Heart right ventricle (tissue), 16 donors: Measurements from ENCODE around the gene SLC19A3. TPM values are rescaled to one million over a fixed set of nuclear protein-coding genes. Genes with fewer than 3 reads are reported as not detected.
"Not testable (repeated sequence)": the region's sequence is repeated elsewhere in the genome, so short reads cannot be mapped to it uniquely, and the experiment has no call there.

Experiments
- ATAC-seq, 8 donors: fragments of 200-7000 bp; cut with Tn5 transposase; one replicate each; pipeline ENCODE4 v1.9.1; 2020; ENCODE audit warnings: mild to moderate bottlenecking in 8 of 8, moderate library complexity in 8 of 8, moderate number of reproducible peaks in 1 of 8
- DNase-seq, 2 donors: peaks; one replicate each; pipeline ENCODE4 v3.0.0-alpha.2; 2020
- H3K27ac ChIP-seq, 10 donors: fragments of 200-600 bp; sonication (generic) in 2 of 10; one replicate each; pipeline versions ENCODE4 v1.5.0 to v1.8.0; 2020 to 2022; ENCODE audit warnings: mild to moderate bottlenecking in 3 of 10
- H3K27me3 ChIP-seq, 7 donors: fragments of 200-600 bp; one replicate each; pipeline ENCODE4 v1.8.0; 2021 to 2022; ENCODE audit warnings: mild to moderate bottlenecking in 2 of 7
- H3K36me3 ChIP-seq, 9 donors: fragments of 200-600 bp; sonication (generic) in 1 of 9; one replicate each; pipeline versions ENCODE4 v1.5.0 to v1.8.0; 2020 to 2022; ENCODE audit warnings: mild to moderate bottlenecking in 2 of 9
- H3K4me1 ChIP-seq, 9 donors: fragments of 200-600 bp; sonication (generic) in 1 of 9; one replicate each; pipeline versions ENCODE4 v1.5.0 to v1.8.0; 2020 to 2022; ENCODE audit warnings: mild to moderate bottlenecking in 4 of 9
- H3K4me3 ChIP-seq, 10 donors: fragments of 200-600 bp; sonication (generic) in 2 of 10; one replicate each; pipeline versions ENCODE4 v1.5.0 to v1.8.0; 2020 to 2022; ENCODE audit warnings: mild to moderate bottlenecking in 7 of 10, moderate library complexity in 2 of 10
- H3K9me3 ChIP-seq, 11 donors: fragments of 200-600 bp in 10 of 11; sonication (generic) in 2 of 11; one replicate each; pipeline versions ENCODE4 v1.5.0 to v1.8.0; 2013 to 2022; ENCODE audit warnings: mild to moderate bottlenecking in 2 of 11, control low read depth in 1 of 11, moderate library complexity in 1 of 11
- WGBS, 2 donors: extraction: QIAGEN DNeasy Blood & Tissue Kit; methylation state at CpG; one replicate each; pipeline ENCODE4 v1.1.7; 2013; ENCODE audit warnings: inconsistent platforms in 1 of 2; 5-methylcytosine and 5-hydroxymethylcytosine counted together
- intact Hi-C, 10 donors: fragments of 100-400 bp; cut with DNase I; formaldehyde crosslinking; loops; one replicate each; pipeline versions ENCODE4 v1.11.1 to v1.14.2; 2022
- polyA plus RNA-seq, 2 donors: library from polyadenylated mRNA; stranded (reverse); fragments of 200-250 nt; gene quantifications; one replicate each; pipeline ENCODE4 v1.2.3, GENCODE V29; 2013
- total RNA-seq, 10 donors: library from RNA; stranded (reverse); fragmentation: NEBNext Ultra II Directional in 3 of 10; extraction: Animal tissue kit (Norgen Biotek cat#: 25700) in 3 of 10; gene quantifications; one replicate each; pipeline versions ENCODE4 v1.2.1 to v1.2.4, GENCODE V29; 2021 to 2023
- TF ChIP-seq, protein P1 (sequence below), 9 donors: fragments of 200-600 bp; sonication (generic) in 2 of 9; IDR thresholded peaks; one replicate each; pipeline versions ENCODE4 v1.5.0 to v1.8.0; 2021 to 2022; ENCODE audit warnings: antibody characterized with exemption in 9 of 9, mild to moderate bottlenecking in 5 of 9, moderate library complexity in 1 of 9
- donor health status: Arrhythmogenic right ventricular cardiomyopathy.
- donor health status: ischemic (EF 13 %, LVEDD 7.1; RV severe dilation, severe dysfunction).
- donor health status: healthy with polysubstance abuse.
- donor health status: DM: no; HTN: yes; CAD: no.
- donor health status: DM: no; HTN: no; CAD: no.
- donor health status: ischemic (EF 25% LVEDD 6.9; RV normal size, moderate dysfunction).
- donor health status: ischemic (EF 25% LVEDD 5.7; RV mildly dilated, moderate dysfunction).
- donor health status: healthy.
- donor health status: DM: yes; HTN: yes; CAD: no.
- donor health status: Ischemic cardiomyopathy.
- donor health status: ischemic (EF 35%, LVEDD 5.7; RV mildly dilated, moderate dysfunction).
- donor health status: nonischemic (EF 11% LVEDD 7.7; RV severe dilation, severe dysfunction).
- donor health status: DM: yes; HTN: yes; CAD: no.
- donor health status: PGD.
- donor health status: ischemic (EF 29% LVEDD 5.4; RV normal size, mild dysfunction).
- donor health status: nonischemic (EF 23%, LVEDD 6.1; RV moderate dilation, normal function).

SLC19A3 gene
- total and polyA plus RNA-seq, 12 donors = 0.13 to 4.5 (median 0.80) TPM

DNA sequence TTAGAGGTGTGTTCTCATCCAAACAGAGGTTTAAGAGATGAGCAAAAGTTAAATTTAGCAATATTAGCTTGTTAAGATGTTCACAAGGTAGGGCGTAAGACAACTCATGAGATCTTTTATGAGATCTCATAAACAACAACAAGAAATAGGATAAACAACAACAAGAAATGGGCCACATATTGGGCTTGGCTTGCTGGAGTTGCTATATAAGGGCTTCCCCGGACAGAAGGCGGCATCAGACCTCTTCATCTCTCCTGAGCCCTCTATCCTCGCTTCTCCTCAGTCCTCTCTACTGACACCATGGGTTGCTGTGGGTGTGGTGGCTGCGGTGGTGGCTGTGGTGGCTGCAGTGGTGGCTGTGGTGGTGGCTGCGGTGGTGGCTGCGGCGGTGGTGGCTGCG is 27.8 kb upstream of the SLC19A3 start, which contains the start of gene SCYGR8:
Gene SCYGR8, plus strand, starts transcription at position 301 of the 400 bp plus-strand sequence. Its CDS starts 0 bp downstream, at position 301.
- Histone ChIP-seq H3K27me3 (peaks cover 0 to 11% (median 0%) of the 10 kb centered on the region in 7 donors), H3K27ac (no peak within 1 kb of the TSS), H3K4me1 (no peaks in the 10 kb centered on the region), H3K36me3 (no peaks in the 10 kb centered on the region), H3K9me3 (no peaks in the 10 kb centered on the region), H3K4me3 (no peak within 1 kb of the TSS)
- DNase-seq (no peak), ATAC-seq (no peak)
- intact Hi-C loops = no loop called here
- 92% methylated on average over 5 of the region's 9 CpGs for WGBS, 2 donors
- TF ChIP-seq, protein P1, sequence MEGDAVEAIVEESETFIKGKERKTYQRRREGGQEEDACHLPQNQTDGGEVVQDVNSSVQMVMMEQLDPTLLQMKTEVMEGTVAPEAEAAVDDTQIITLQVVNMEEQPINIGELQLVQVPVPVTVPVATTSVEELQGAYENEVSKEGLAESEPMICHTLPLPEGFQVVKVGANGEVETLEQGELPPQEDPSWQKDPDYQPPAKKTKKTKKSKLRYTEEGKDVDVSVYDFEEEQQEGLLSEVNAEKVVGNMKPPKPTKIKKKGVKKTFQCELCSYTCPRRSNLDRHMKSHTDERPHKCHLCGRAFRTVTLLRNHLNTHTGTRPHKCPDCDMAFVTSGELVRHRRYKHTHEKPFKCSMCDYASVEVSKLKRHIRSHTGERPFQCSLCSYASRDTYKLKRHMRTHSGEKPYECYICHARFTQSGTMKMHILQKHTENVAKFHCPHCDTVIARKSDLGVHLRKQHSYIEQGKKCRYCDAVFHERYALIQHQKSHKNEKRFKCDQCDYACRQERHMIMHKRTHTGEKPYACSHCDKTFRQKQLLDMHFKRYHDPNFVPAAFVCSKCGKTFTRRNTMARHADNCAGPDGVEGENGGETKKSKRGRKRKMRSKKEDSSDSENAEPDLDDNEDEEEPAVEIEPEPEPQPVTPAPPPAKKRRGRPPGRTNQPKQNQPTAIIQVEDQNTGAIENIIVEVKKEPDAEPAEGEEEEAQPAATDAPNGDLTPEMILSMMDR (IDR thresholded peaks at IDR 0.05) = no peak

GRCh38 chr2:227740705-227741104 is 22.9 kb upstream of the SLC19A3 start:
- H3K4me3 ChIP-seq, H3K36me3 ChIP-seq, H3K27ac ChIP-seq, H3K4me1 ChIP-seq, ATAC-seq, DNase-seq, intact Hi-C loops, H3K9me3 ChIP-seq: not testable (repeated sequence)
- peaks cover 0 to 10% (median 3%) of the 10 kb centered on the region in 7 donors for H3K27me3 ChIP-seq
- 62 to 64% methylated on average over 7 of the region's 7 CpGs for WGBS, 2 donors

DNA sequence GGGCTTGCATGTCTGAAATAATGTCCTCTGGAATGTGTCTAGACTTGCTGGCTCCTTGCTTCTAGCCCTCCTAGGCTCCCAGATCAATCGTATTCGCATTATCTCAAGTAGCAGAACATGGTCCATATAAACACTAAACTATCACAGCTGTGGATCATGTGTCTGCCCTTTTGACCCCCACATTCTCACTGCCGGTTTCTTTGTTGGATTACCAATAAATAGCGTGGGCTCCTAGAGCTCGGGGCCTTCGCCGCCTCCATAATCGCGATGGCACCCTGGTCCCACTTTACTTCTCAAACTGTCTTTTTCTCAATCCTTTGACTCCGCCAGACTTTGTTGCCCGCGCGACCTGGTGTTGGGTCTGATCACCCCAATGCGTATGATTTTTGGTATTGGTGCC is 21.5 kb upstream of the SLC19A3 start:
- DNase-seq (no peak), ATAC-seq (no peak)
- Histone ChIP-seq H3K27me3 (peaks cover 0 to 10% (median 3%) of the 10 kb centered on the region in 7 donors), H3K27ac (no peak overlapping the region), H3K4me1 (no peaks in the 10 kb centered on the region), H3K9me3 (no peaks in the 10 kb centered on the region), H3K36me3 (no peaks in the 10 kb centered on the region), H3K4me3 (no peak overlapping the region)
- WGBS, 2 donors = 72 to 73% methylated on average over 14 of the region's 14 CpGs
- TF ChIP-seq, protein P1 (IDR thresholded peaks at IDR 0.05) = no peak
- intact Hi-C loops = no loop called here

GRCh38 chr2:227728035-227728434 is 10.2 kb upstream of the SLC19A3 start, which contains the start of gene SCYGR7:
Gene SCYGR7 (plus strand): TSS chr2:227728335. CDS start chr2:227728335, 0 bp downstream.
- no peak within 1 kb of the TSS for H3K4me3 ChIP-seq
- ATAC-seq = no peak
- no peaks in the 10 kb centered on the region for H3K4me1 ChIP-seq
- peaks cover 0 to 28% (median 8%) of the 10 kb centered on the region in 7 donors for H3K27me3 ChIP-seq
- H3K9me3 ChIP-seq = no peaks in the 10 kb centered on the region
- TF ChIP-seq, protein P1 (IDR thresholded peaks at IDR 0.05) = no peak
- intact Hi-C loops = no loop called here
- no peaks in the 10 kb centered on the region for H3K36me3 ChIP-seq
- WGBS, 2 donors = 92 to 95% methylated on average over 5 of the region's 5 CpGs
- no peak within 1 kb of the TSS for H3K27ac ChIP-seq
- no peak for DNase-seq

DNA sequence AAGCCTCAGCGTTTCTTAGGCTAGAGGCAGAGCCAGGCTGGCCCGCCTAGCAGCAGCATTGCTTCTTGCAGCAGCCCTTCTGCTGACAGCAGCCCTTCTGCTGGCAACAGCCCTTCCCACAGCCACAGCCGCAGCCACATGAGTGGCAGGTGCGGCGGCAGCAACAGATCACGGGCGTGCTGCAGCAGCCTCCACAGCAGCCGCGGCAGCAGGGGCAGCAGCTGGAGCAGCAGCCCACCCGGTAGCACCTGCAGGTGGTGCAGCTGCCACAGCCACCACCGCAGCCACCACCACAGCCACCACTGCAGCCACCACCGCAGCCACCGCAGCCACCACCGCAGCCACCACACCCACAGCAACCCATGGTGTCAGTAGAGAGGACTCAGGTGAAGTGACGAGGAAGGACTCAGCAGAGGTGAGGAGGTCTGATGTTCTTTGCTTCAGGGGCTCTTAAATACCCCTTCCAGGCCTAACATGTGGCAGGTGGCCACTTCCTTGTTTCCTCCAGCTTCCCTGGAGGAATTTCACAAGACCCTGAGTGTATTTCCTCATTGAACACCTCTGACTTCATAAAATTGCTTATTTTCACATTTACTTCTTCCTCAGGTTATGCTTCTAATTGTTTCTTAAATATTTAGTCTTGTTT is 6.7 kb upstream of the SLC19A3 start, which contains the start of gene SCYGR6:
Gene SCYGR6, minus strand, starts transcription at position 364 of the 646 bp plus-strand sequence. Its CDS starts 0 bp downstream, at position 364.
- DNase-seq (no peak), ATAC-seq (no peak)
- Histone ChIP-seq H3K36me3 (no peaks in the 10 kb centered on the region), H3K4me3 (no peak within 1 kb of the TSS), H3K9me3 (no peaks in the 10 kb centered on the region), H3K4me1 (no peaks in the 10 kb centered on the region), H3K27ac (no peak within 1 kb of the TSS), H3K27me3 (peaks cover 0 to 26% (median 5%) of the 10 kb centered on the region in 7 donors)
- 87 to 90% methylated on average over 15 of the region's 15 CpGs for WGBS, 2 donors
- intact Hi-C loops = no loop called here
- TF ChIP-seq, protein P1 (IDR thresholded peaks at IDR 0.05) = no peak

DNA sequence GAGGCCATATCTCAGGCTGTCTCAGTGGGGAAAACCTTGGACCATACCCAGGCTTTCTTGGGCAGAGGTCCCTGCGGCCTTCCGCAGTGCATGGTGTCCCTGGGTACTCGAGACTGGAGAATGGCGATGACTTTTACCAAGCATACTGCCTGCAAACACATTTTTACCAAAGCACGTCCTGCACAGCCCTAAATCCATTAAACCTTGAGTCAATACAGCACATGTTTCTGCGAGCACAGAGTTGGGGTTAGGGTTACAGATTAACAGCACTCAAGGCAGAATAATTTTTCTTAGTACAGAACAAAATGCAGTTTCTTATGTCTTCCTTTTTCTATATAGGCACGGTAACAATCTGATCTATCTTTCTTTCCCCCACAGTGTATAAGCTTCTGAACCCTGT is 5.0 kb upstream of the SLC19A3 start:
- H3K4me1 ChIP-seq, ATAC-seq, H3K36me3 ChIP-seq, DNase-seq, H3K4me3 ChIP-seq, H3K27ac ChIP-seq, H3K9me3 ChIP-seq, intact Hi-C loops: not testable (repeated sequence)
- WGBS, 2 donors = 76 to 78% methylated on average over 7 of the region's 7 CpGs
- H3K27me3 ChIP-seq = peaks cover 0 to 28% (median 8%) of the 10 kb centered on the region in 7 donors
